Suppressor macrophage treated with lipopolysaccharide for 1 hour (primary cell): ENCODE data around the gene STK11.

ENCODE experiments used
- DNase-seq, 3 donors: peaks; one replicate each; pipeline ENCODE4 v3.0.0-alpha.2; 2020 to 2022

The STK11 gene, protein sequence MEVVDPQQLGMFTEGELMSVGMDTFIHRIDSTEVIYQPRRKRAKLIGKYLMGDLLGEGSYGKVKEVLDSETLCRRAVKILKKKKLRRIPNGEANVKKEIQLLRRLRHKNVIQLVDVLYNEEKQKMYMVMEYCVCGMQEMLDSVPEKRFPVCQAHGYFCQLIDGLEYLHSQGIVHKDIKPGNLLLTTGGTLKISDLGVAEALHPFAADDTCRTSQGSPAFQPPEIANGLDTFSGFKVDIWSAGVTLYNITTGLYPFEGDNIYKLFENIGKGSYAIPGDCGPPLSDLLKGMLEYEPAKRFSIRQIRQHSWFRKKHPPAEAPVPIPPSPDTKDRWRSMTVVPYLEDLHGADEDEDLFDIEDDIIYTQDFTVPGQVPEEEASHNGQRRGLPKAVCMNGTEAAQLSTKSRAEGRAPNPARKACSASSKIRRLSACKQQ

DNA sequence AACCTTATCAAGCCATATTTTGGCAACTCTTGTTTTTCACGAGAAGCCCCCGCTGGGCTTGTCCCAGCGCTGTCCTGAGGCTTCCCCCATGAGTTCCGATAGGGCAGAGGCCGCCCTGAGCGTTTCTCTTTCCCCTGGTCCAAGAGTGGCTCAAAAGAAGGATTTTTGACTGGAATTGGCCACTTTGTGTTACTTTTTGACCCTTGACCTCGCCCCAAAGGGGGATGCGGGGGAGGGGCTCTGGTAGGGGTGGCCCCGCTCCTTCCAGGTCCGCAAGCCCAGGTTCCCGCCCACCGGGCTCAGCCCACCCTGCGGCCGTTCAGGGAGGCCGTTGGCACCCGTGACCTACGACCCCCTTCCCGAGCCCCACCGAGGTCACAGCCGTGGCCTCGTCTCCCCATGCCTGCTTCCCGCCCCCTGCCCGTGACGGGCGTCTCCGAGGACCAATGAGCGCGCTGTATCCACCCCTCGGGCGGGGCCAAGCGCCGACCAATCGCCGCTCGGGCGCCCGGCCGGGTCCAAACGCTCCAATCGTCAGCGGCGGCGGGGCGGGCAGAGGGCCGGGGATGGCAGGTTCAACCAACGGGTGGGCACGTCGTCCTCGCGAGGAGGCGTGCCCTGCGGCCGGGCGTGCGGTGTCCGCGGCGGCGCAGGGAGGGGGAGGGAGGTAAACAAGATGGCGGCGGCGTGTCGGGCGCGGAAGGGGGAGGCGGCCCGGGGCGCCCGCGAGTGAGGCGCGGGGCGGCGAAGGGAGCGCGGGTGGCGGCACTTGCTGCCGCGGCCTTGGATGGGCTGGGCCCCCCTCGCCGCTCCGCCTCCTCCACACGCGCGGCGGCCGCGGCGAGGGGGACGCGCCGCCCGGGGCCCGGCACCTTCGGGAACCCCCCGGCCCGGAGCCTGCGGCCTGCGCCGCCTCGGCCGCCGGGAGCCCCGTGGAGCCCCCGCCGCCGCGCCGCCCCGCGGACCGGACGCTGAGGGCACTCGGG is at the start of gene STK11:
Gene STK11, plus strand, starts transcription at position 665 of the 986 bp plus-strand sequence. CDS start 1,136 bp downstream, outside the sequence.
- peak; percentile 99 to 100 (median 100) for DNase-seq

DNA sequence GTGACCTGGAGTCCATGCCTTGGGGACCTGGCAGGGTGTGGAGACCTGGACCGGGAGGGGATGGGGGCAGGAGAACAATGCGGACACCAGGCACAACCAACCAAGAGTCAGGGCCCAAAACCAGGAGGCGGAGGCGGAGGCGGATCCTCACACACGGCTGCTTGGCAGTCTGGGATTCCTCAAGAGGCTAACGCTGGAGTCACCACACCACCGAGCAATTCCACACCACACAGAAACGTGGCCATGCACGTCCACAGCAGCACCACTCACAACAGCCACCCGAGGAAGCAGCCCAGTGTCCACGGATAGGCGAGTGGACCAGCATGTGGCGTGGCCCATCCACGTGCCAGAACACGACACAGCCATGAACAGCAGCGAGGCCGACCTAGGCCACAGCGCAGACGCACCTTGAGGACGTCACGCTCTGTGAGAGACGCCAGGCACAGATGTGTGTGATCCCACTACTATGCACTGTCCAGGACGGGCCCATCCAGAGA is 49.2 kb upstream of the STK11 start:
- no peak for DNase-seq

DNA sequence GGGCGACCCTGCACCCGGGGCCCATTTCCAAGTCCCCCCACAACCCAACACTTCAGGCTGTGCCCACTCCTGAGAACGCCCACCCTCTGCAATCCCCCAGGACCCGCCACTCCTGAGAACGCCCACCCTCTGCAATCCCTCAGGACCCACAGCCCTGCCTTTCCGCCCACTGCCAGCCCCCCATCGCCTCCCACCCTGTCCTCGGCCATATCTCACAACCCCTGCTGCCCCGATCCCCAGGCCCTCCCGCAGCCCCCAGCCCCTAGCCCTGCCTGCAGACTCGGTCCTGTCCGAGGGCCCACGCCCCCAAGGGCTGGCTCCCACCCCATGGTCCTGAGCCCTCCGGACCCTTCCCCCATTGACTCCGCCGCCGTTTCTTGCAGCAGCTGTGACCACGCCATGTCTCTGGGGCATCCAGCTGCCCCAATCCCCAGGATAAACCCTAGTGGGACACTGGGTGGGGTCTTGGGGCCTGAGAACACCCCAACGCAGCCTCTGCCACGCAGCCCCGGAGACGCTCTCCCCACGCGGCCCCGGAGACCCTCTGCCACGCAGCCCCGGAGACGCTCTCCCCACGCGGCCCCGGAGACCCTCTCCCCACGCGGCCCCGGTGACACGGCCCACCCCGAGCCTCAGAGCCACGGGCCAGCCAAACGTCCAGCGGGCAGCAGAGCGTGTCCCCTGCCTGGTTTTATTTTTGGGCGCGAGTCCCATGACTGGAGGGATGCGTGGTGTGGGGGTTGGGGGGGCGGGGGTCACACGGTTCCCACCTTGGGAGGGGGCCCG is 48.6 kb upstream of the STK11 start:
- DNase-seq: no peak

DNA sequence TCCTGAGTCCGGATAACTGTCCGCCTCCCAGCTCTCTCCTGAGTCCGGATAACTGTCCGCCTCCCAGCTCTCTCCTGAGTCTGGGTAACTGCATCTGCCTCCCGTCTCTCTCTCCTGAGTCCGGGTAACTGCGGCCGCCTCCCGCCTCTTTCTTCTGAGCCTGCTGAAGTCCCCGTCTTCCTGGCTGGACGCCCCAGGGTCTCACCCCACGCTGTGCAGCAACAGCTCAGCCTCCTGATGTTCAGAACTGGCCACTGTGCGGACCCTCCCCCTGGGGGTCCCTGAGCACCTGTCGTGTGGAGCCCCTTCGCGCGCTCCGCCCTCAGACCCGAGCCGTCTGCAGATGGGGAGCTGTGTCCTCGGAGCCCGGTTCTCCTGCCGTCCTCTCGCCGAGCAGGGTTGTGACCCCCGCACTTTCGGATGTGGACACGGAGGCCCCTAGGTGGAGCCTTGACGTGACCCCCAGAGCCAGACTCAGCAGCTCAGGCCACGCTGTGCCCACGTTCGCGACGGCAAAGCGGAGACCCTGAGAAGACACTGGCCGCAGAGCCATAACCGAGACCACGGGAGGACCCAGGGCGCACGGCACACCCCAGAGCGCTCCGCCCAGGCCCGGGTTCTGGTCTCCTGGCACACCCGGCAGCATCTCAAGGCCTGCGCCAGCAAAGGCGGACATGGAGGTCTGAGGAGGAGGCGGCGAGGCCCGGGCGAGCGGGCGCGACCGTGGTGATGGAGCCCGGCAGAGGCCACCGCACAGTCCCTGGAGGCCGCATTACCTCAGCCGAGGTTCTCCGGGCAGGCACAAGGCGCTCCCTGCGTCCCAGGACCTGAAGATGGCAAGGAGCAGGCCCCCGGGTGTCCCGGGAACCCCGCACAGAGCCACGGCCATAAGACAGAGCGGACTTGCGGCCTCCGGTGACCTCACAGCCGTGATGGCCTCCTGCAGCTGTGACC is 47.4 kb upstream of the STK11 start:
- DNase-seq: no peak

DNA sequence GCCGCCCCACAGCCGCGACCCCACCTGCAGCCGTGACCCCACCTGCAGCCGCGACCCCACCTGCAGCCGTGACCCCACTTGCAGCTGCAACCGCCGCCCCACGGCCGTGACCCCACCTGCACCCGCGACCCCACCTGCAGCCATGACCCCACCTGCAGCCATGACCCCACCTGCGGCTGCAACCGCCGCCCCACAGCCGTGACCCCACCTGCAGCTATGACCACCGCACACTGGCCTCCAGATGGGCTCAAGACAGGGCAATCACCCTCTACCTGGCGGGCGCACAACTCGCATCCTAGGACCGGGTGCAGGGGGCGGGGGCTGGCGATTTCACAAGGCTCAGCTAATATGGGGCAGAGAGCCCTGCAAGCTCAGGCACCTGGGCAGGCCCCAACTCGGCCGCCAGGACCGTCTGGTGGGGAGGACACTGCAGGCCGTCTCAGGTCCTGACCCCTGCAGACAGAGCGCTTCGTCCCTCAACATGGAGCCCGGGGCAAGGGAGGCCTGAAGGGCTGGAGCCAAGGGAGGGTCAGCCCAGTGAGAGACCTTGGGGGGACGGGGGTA is 46.6 kb upstream of the STK11 start:
- DNase-seq: no peak

DNA sequence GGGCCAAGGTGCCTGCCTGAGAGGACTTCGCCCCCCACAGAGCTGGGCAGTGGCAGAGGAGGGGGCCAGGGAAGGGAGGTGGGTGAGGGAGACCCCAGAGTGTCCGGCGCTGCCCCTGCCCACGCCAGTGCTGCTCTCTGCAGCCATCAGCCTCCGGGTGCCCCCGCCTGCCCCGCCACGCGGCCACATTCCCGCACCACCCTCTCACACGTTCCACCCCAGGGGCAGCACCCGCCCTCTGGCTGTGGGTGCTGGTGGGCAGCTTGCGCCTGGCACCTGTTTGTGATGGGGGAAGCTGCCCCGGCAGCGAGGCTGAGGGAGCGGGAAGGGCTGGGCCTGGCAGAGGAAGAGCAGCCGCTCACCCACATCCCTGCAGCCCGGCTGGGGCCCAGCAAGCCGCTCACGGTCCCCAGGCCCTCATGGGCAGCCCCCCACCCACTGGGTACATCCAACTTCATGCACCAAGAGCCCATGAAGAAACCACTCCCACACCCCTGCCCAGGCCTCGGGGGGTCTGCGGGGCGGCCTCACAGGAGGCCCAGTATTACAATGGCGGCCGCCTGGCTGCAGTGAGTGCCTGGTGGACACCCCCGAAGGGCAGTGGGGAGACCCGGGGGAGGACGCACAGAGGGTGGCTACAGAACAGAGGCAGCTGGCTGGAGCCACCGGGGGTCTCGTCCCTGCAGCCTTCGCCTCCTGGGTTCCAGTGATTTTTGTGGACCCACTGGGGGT is 45.5 kb upstream of the STK11 start:
- no peak for DNase-seq

DNA sequence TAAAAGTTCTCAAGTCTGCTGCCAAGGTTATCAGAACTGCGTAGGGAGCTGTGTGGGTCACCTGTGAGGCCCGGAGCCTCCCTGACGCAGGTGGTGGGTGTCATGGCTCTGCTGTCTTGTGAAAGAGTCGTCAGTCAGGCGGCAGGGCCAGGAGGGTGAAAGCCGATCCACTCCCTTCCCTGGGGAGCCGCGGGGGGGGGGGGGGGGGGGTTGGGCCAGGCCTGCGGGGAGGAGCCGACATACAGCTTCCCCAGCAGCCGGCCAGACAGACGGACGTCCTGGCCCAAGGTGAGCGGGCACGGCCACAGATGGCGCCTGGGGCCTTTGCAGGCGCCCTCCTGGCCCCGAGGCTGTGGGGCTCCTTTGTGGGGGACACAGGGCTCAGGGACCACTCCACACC is 43.9 kb upstream of the STK11 start:
- DNase-seq: no peak

DNA sequence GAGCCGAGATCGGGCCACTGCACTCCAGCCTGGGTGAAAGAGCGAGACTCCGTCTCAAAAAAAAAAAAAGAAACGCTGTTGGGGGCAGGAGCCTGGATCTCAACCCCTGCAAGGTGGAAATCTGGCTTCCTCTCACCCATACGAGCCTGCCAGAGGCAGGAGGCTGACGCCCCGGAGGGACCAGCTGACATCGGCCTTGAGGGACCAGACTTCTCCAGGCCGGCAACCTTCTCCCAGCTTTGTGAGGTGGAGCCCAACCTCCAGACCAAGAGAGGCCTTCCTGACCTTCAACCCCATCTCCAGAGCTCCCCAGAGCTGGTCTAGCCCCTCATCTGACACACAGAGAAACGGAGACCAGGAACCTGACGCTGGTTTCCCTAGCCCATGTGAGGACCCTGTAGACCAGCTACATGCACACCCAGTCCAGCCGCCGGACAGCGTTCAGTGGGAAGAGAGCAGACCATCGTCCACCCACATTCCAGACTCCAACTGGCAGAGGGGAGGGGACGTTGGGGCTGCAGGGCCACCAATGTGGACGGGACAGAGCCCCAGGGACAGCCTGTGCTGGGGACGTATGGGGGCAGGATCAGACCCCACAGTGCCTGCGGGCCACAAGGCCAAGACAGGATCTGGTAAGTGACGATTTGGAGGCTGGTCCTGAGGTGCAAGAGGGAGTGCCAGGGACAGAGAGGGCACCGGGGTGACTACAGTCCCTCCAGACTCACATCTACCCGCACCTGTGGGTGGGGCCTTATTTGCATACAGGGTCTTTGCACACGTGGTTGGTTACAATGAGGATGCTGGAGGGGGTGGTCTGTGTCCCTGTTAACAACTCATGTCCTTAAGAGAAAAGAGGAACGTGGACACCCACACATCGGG is 42.9 kb upstream of the STK11 start:
- no peak for DNase-seq

DNA sequence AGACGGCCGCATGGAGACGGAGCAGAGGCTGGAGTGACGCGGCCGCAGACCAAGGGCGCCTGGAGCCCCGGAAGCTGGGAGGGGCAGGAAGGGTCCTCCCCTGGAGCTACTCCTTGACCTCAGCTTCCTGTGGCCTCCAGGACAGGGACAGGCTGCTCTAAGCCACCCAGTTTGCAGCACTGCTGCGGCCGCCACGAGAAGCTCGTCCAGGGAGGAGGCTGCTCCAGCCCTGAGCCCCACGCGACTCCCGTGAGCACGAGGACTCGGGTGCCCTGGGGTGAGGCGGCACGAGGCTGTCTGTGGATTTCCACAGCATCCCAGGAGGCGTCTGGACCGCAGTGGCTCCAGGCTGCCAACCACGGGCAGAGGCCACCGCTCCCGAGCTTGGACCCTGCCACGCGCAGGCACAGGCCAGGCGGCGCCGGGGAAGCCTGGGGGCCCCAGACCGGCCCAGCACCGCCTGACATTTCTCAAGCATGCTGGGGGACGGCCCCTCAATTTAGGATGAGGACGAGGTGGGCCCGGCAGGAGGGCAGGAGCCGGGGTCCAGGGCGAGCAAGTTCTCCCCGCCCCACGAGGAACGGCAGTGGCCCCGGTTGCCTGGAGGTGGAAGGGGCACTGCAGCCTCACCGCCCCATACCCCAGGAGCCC is 42.2 kb upstream of the STK11 start:
- peak; percentile 63 to 80 (median 76) for DNase-seq

DNA sequence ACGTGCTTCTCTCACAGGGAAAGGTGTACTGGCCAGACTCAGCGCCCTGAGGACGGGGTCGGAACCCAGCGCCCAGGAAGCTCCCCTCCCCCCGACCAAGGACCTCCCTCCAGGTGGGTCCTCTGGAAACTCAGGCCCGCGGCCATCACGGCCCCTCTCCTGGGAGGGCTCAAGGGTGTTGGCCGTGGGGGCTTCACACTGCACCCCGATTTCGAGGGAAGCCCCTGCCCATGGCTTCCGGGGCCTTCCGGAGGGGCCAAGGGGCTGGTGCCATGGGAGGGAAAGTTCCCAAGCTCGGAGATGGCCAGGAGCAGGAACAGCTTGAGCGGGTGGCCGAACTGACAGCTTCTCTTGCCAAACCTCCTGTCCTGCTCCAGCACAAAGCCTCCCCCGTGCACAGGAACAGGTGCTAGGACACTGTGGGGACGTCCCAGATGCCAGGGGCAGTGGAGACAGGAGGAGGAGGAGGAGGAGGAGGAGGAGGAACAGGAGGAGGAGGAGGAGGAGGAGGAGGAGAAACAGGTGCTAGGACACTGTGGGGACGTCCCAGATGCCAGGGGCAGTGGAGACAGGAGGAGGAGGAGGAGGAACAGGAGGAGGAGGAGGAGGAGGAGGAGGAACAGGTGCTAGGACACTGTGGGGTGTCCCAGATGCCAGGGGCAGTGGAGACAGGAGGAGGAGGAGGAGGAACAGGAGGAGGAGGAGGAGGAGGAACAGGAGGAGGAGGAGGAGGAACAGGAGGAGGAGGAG is 41.5 kb upstream of the STK11 start:
- DNase-seq: no peak

DNA sequence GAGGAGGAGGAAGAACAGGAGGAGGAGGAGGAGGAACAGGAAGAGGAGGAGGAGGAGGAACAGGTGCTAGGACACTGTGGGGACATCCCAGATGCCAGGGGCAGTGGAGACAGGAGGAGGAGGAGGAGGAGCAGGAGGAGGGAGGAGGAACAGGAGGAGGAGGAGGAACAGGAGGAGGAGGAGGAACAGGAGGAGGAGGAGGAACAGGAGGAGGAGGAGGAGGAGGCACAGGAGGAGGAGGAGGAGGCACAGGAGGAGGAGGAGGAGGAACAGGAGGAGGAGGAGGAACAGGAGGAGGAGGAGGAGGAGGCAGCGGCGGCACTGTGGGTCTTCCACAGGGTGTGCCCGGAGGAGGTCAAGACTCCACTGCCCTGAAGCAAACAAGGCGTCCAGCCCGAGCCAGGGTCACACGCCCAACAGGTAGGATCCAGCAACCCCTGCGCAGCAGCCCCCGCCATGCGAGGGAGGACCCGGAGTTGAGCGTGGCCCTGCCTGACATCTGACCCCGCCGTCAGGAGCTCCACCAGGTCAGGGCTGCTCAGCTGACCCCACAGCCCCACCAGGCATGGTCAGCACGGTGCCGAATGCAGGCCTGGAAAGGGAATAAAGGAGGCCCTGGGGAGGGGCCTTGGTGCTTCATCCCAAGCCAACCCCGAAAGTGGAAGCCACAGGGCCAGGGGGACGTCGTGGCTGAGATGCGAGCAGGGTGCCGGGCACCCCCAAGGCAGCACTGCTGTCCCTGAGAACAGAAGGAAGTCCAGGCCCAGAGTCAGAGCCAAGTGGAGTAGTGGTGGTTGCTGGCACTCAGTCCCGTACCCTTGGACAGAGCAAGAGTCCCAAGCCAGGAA is 40.7 kb upstream of the STK11 start:
- DNase-seq: no peak

DNA sequence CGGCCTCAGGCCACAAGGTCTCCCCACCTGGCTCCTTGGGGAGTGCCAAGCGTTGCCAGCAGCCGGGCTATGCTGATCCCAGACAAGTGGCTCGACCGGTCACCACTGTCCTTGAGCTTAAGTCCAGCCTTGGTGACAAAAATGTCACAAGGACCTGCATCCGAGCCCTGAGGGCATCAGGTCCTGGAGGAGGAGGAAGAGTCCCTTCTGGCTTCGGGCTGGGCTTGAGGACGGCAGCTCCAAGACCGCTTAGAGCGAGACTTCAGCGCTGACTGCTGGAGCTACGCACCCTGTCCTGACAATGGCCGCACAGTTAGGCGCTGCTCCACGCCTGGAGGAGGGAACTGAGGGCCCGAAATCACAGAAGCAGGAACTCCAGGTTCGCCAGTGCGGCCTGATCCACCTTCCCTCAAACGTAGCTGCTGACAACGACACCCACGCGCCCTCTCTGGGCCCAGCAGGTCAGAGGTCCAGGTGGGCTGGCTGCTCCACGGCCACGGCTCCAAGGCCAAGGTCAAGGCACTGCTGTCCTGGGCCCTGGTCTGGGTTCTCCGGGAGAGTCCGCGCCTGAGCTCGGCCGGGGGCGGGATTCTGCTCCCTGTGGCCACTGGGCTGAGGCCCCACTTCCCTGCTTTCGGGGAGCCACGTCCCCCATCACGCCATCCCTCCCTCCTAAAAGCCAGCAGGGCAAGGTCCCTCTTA is 38.6 kb upstream of the STK11 start:
- no peak for DNase-seq

DNA sequence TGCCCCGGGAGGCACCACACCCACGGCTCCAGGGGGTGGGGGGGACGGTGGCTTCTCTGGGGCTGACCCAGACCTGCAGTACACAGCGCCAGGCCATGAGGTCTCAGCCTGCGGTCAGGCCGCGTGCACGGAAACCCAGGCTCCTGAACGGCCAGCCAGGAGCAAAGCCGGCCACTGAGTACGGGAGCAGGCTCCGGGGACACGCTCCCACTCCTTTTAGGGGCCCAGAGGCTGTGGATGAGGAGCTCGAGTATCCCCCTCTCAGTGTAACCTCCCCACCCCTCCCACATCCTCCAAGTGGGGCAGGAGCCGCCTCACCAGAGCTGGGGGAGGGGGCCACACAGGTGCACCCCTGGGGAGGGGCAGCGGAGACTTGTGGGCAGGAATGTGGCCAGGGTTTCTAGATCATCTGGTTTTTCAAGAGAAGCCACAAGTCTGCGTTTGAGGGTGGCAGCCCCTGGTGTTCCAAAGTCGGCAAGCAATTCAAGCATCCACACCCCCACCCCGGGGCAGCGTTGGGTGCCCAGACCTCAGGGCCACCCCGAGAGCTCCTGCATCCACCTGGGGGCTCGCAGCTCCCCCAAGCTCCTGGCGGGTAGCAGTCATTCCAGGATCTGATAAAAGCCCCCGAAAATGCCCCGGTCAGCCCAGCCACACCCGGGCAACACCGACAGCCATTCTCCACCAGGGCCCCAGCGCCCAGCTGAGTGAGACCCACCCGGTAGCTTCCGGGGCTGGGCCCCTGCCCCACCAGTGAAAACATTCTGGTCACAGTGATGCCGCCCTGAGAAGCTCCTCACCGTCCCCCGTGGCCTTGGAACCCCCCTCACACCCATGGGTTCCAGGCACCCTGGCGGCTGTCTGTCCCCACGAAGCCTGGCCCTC is 37.6 kb upstream of the STK11 start:
- no peak for DNase-seq

DNA sequence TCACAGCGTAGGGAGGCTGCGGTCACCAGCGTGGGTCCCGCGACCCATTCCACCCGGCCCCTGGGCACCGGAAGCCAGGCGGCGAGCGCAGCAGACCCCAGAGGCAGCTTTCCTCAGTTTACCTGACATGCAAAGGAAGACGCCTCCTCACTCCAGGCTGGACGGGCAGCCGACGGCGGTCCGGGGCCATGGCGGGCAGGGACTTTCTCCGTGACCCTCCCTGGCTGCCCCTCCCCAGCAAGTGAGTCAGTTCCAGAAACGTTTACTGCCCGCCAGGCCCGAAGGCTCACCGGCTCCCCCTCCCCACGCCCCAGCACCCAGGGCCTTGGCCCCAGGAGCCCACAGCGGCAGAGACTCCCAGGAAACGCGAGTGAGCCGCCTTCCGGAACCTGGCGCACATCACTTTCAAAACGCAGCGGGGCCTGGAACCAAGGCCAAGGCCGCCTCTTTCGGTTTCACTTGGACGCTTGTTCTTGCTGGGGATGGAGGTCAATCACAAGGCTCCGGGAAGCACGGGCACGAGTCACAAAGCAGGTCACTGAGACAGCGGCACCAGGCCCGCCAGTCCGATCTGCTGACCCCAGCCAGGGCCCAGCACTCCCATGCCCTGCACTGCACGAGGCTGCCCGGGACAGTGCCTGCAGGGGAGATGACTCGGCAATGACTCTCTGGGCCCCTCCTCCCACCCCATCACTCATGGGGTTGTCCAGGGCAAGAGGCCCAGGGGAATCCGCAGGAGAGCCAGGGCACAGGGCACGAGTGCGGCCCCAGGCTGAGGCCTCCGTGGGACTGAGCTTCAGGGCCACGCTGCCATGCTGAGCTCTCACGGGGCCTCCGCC is 36.8 kb upstream of the STK11 start:
- peak; percentile 66 to 84 (median 81) for DNase-seq
